ENCODE data around the gene CBR3.
"Not testable (repeated sequence)": the region's sequence is repeated elsewhere in the genome, so short reads cannot be mapped to it uniquely, and the experiment has no call there.

Gene CBR3

GRCh38 chr21:36127250-36127904 is 7.5 kb upstream of the CBR3 start:
- H3K4me1 ChIP-seq = peaks cover 0 to 11% (median 5%) of the 10 kb centered on the region in 4 donors
- H3K27ac ChIP-seq = no peak overlapping the region
- no peak for TF ChIP-seq CTCF (IDR thresholded peaks at IDR 0.05)
- peak in 1 of 2 donors; percentile 43 for DNase-seq
- no peaks in the 10 kb centered on the region for H3K27me3 ChIP-seq
- no peak overlapping the region for H3K4me3 ChIP-seq
- intact Hi-C loops (cut with DNase I; ENCODE audit: low total_unique reads) = no loop called here
- no peaks in the 10 kb centered on the region for H3K9me3 ChIP-seq
- no peaks in the 10 kb centered on the region for H3K36me3 ChIP-seq

- H3K27ac ChIP-seq = no peak overlapping the region
- TF ChIP-seq CTCF (IDR thresholded peaks at IDR 0.05) = no peak
- H3K36me3 ChIP-seq = no peaks in the 10 kb centered on the region
- H3K9me3 ChIP-seq = no peaks in the 10 kb centered on the region
- no peak for DNase-seq
- peaks cover 0 to 11% (median 5%) of the 10 kb centered on the region in 4 donors for H3K4me1 ChIP-seq
- intact Hi-C loops (cut with DNase I; ENCODE audit: low total_unique reads) = no loop called here
- H3K4me3 ChIP-seq = no peak overlapping the region
- H3K27me3 ChIP-seq = no peaks in the 10 kb centered on the region
Observed at GRCh38 chr21:36127977-36128376, 6.9 kb upstream of the CBR3 start.

- H3K27me3 ChIP-seq = no peaks in the 10 kb centered on the region
- H3K27ac ChIP-seq = no peak overlapping the region
- H3K36me3 ChIP-seq = no peaks in the 10 kb centered on the region
- no peak overlapping the region for H3K4me3 ChIP-seq
- intact Hi-C loops (cut with DNase I; ENCODE audit: low total_unique reads) = no loop called here
- no peak for TF ChIP-seq CTCF (IDR thresholded peaks at IDR 0.05)
- no peak for DNase-seq
- H3K4me1 ChIP-seq = peaks cover 0 to 13% (median 8%) of the 10 kb centered on the region in 4 donors
- no peaks in the 10 kb centered on the region for H3K9me3 ChIP-seq
Observed at GRCh38 chr21:36129219-36129618, 5.7 kb upstream of the CBR3 start.

- H3K27ac ChIP-seq = peak overlapping the region; percentile 74 to 80
- DNase-seq = not testable (repeated sequence)
Observed at GRCh38 chr21:36130414-36130762, 4.5 kb upstream of the CBR3 start.

GRCh38 chr21:36130839-36131238 is 4.0 kb upstream of the CBR3 start:
- H3K27ac ChIP-seq; H3K9me3 ChIP-seq; H3K27me3 ChIP-seq; H3K4me3 ChIP-seq; H3K36me3 ChIP-seq; DNase-seq; intact Hi-C loops (cut with DNase I; ENCODE audit: low total_unique reads): not testable (repeated sequence)
- peaks cover 0 to 17% (median 9%) of the 10 kb centered on the region in 4 donors for H3K4me1 ChIP-seq

More at GRCh38 chr21:36130414-36130762, 4.5 kb upstream of the CBR3 start:
- H3K27me3 ChIP-seq; H3K36me3 ChIP-seq; intact Hi-C loops (cut with DNase I; ENCODE audit: low total_unique reads); H3K9me3 ChIP-seq: not testable (repeated sequence)
- H3K4me3 ChIP-seq = peak overlapping the region; percentile 62 to 68
- peaks cover 0 to 17% (median 10%) of the 10 kb centered on the region in 4 donors for H3K4me1 ChIP-seq

- Histone ChIP-seq H3K36me3 (no peaks in the 10 kb centered on the region), H3K27ac (no peak overlapping the region), H3K4me1 (peaks cover 0 to 30% (median 18%) of the 10 kb centered on the region in 4 donors), H3K27me3 (no peaks in the 10 kb centered on the region), H3K9me3 (no peaks in the 10 kb centered on the region), H3K4me3 (no peak overlapping the region)
- peak in 1 of 2 donors; percentile 69 for DNase-seq
- TF ChIP-seq CTCF (IDR thresholded peaks at IDR 0.05) = no peak
- intact Hi-C loops (cut with DNase I; ENCODE audit: low total_unique reads) = no loop called here
Observed at GRCh38 chr21:36132696-36133095, 2.2 kb upstream of the CBR3 start.

Measured in tibial artery (tissue), 4 donors.